B cell (primary cell): ENCODE data around the gene MYDGF. TPM values are rescaled to one million over a fixed set of nuclear protein-coding genes. Genes with fewer than 3 reads are reported as not detected.

Source experiments
- ATAC-seq: fragments of 200-7000 bp; cut with Tn5 transposase; one replicate; pipeline ENCODE4 v1.10.0; 2021; ENCODE audit warnings: low read depth, mild to moderate bottlenecking, moderate number of reproducible peaks, moderate library complexity
- CTCF ChIA-PET: fragments of 350-600 bp; sonication (Branson Sonifier 250); formaldehyde crosslinking; loops from one replicate; lab custom pipeline; 2021; ENCODE audit warnings: antibody characterized with exemption, inconsistent platforms; lab: Charles Lee
- POLR2A ChIA-PET: fragments of 350-600 bp; sonication (Branson Sonifier 250); formaldehyde crosslinking; loops from one replicate; lab custom pipeline; 2021; ENCODE audit warnings: antibody characterized with exemption; lab: Charles Lee
- DNase-seq: peaks from one replicate; pipeline ENCODE4 v3.0.0; 2013
- H2AFZ ChIP-seq: 2 replicates; pipeline ENCODE4 v1.6.1; 2012; ENCODE audit warnings: mild to moderate bottlenecking, low read depth, low read length; ENCODE audit not compliant: insufficient read depth, poor library complexity, severe bottlenecking
- H3K27ac ChIP-seq, 2 donors: 1 replicate in 1 of 2; 2 replicates in 1 of 2; pipeline ENCODE4 v1.5.1; 2012 to 2013; ENCODE audit warnings: low read length in 2 of 2, mild to moderate bottlenecking in 2 of 2, moderate library complexity in 1 of 2
- H3K27me3 ChIP-seq, 4 experiments: fragments of 200-600 bp in 1 of 4; sonication (generic) in 1 of 4; replicated peaks in 1 of 4; 1 replicate in 2 of 4; 2 replicates in 2 of 4; pipeline versions ENCODE4 v1.6.1 to v1.7.0; 2013 to 2016; ENCODE audit warnings: low read length in 3 of 4, mild to moderate bottlenecking in 2 of 4, mixed read lengths in 1 of 4, moderate library complexity in 1 of 4; ENCODE audit not compliant: insufficient read depth in 4 of 4, control insufficient read depth in 3 of 4; ENCODE audit errors: control extremely low read depth in 1 of 4
- H3K36me3 ChIP-seq, 2 experiments: replicated peaks in 1 of 2; 1 replicate in 1 of 2; 2 replicates in 1 of 2; pipeline versions ENCODE4 v1.6.1 to v1.7.1; 2013; ENCODE audit warnings: low read length in 1 of 2; ENCODE audit not compliant: insufficient read depth in 2 of 2, control insufficient read depth in 1 of 2; ENCODE audit errors: control extremely low read depth in 1 of 2, extremely low read depth in 1 of 2
- H3K4me1 ChIP-seq, 2 donors: fragments of 200-600 bp in 1 of 2; sonication (generic) in 1 of 2; 1 replicate in 1 of 2; 2 replicates in 1 of 2; pipeline versions ENCODE4 v1.5.1 to v1.6.1; 2013 to 2017; ENCODE audit warnings: low read length in 2 of 2; ENCODE audit not compliant: control insufficient read depth in 2 of 2, insufficient read depth in 2 of 2
- H3K4me2 ChIP-seq: replicated peaks from 2 replicates; pipeline ENCODE3; 2012; ENCODE audit warnings: mild to moderate bottlenecking, low read depth, low read length; ENCODE audit not compliant: poor library complexity, severe bottlenecking
- H3K4me3 ChIP-seq, 5 experiments: fragments of 200-600 bp in 1 of 5; sonication (generic) in 1 of 5; 1 replicate in 3 of 5; 2 replicates in 2 of 5; pipeline versions ENCODE4 v1.5.1 to v1.7.0; 2011 to 2016; ENCODE audit warnings: low read length in 4 of 5, mild to moderate bottlenecking in 4 of 5, low read depth in 2 of 5, control low read depth in 1 of 5, moderate library complexity in 1 of 5; ENCODE audit not compliant: insufficient read depth in 1 of 5; ENCODE audit errors: control extremely low read depth in 1 of 5, extremely low read depth in 1 of 5
- H3K79me2 ChIP-seq: fragments of 200-600 bp; sonication (generic); one replicate; pipeline ENCODE4 v1.6.0; 2016; ENCODE audit warnings: low read length; ENCODE audit not compliant: control insufficient read depth, insufficient read depth
- H3K9ac ChIP-seq: fragments of 200-600 bp; sonication (generic); 2 replicates; pipeline ENCODE4 v1.6.1; 2017; ENCODE audit warnings: mild to moderate bottlenecking, low read length, moderate library complexity
- H3K9me3 ChIP-seq, 3 donors: one replicate each; pipeline versions ENCODE4 v1.6.1 to v1.7.1; 2013; ENCODE audit warnings: low read length in 2 of 3; ENCODE audit not compliant: control insufficient read depth in 2 of 3, insufficient read depth in 1 of 3; ENCODE audit errors: control extremely low read depth in 1 of 3
- H4K20me1 ChIP-seq: 2 replicates; pipeline ENCODE4 v1.6.0; 2012; ENCODE audit warnings: mild to moderate bottlenecking, low read length; ENCODE audit not compliant: insufficient read depth, control insufficient read depth, poor library complexity, severe bottlenecking
- H3K27ac Mint-ChIP-seq: one replicate; pipeline ENCODE4 v1.8.0; 2021; ENCODE audit warnings: mixed read lengths
- H3K27me3 Mint-ChIP-seq: one replicate; pipeline ENCODE4 v1.8.0; 2021; ENCODE audit warnings: mixed read lengths
- H3K4me1 Mint-ChIP-seq: one replicate; pipeline ENCODE4 v1.8.0; 2021; ENCODE audit warnings: mixed read lengths
- H3K4me3 Mint-ChIP-seq: one replicate; pipeline ENCODE4 v1.8.0; 2021; ENCODE audit warnings: mixed read lengths
- H3K9me3 Mint-ChIP-seq: one replicate; pipeline ENCODE4 v1.8.0; 2022; ENCODE audit warnings: mixed read lengths; ENCODE audit not compliant: insufficient read depth
- EZH2 ChIP-seq: IDR thresholded peaks from 2 replicates; pipeline ENCODE4 v1.6.1; 2012; ENCODE audit warnings: borderline replicate concordance, low read depth, mild to moderate bottlenecking, moderate library complexity, low read length; ENCODE audit not compliant: insufficient read depth, poor library complexity, severe bottlenecking
- WGBS: methylation state at CpG from one replicate; pipeline ENCODE4 v1.1.5; 2013; ENCODE audit warnings: missing lambda C conversion rate; ENCODE audit not compliant: insufficient coverage; 5-methylcytosine and 5-hydroxymethylcytosine counted together
- intact Hi-C: fragments of 100-400 bp; cut with micrococcal nuclease; formaldehyde crosslinking; loops from one replicate; pipeline ENCODE4 v1.10.0; 2022
- polyA plus RNA-seq: library from polyadenylated mRNA; depleted of rRNA; stranded (reverse); fragments of >200 nt; gene quantifications from 2 replicates; pipeline ENCODE4 v1.2.3, GENCODE V29; 2012
- total RNA-seq, 2 donors: library from RNA; stranded (reverse); fragments of 120-200 nt in 1 of 2; gene quantifications; 1 replicate in 1 of 2; 2 replicates in 1 of 2; pipeline versions ENCODE4 v1.2.3 to v1.2.4, GENCODE V29; 2013 to 2022
- TF ChIP-seq, protein P1 (sequence below): fragments of 200-600 bp; IDR thresholded peaks from one replicate; pipeline ENCODE4 v1.8.0; 2022; ENCODE audit warnings: antibody characterized with exemption, mild to moderate bottlenecking

The MYDGF gene
- total and polyA plus RNA-seq, 2 donors (not counting 1 experiment from before 2014, with no cell fraction given), result 21.2 to 42.3 TPM

DNA sequence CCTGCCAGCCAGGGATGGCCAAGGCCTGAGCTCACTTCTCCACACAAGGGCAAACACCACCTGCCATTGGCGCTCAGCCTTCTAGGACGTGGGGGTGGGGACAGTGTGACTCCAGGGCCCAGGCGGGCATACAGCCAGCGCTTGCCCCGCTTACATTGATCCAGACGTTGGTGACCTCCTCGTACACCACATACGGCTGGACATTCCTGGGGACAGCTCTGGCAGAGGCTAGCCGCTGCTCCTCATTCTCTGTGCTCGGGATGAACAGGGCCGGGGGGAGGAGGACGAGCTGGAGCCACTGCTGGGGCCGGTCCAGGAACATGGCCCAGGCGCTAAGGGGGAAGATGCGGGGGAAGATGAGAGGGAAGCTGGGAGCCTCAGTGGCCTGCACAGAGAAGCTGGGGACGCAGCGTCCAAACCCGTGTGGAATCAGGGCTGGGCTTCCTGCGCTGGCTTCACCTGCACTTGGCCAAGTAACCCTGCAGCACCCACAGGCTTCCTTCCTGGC, 25.1 kb upstream of the MYDGF start:
- Histone ChIP-seq H3K4me1 (no peaks in the 10 kb centered on the region), H3K9me3 (no peaks in the 10 kb centered on the region), H3K36me3 (peaks cover 1 to 83% of the 10 kb centered on the region in 2 experiments), H3K27ac (no peak overlapping the region), H3K9ac (no peak overlapping the region), H3K4me2 (no peak overlapping the region), H2AFZ (no peak overlapping the region), H3K79me2 (peaks cover 2% of the 10 kb centered on the region), H3K4me3 (no peak overlapping the region), H3K27me3 (no peaks in the 10 kb centered on the region), H4K20me1 (no peaks in the 10 kb centered on the region)
- WGBS, result 97% methylated on average over 18 of the region's 19 CpGs
- no peaks in the 10 kb centered on the region for H3K4me1 Mint-ChIP-seq
- H3K9me3 Mint-ChIP-seq, result no peaks in the 10 kb centered on the region
- no peak for TF ChIP-seq EZH2
- TF ChIP-seq, protein P1, sequence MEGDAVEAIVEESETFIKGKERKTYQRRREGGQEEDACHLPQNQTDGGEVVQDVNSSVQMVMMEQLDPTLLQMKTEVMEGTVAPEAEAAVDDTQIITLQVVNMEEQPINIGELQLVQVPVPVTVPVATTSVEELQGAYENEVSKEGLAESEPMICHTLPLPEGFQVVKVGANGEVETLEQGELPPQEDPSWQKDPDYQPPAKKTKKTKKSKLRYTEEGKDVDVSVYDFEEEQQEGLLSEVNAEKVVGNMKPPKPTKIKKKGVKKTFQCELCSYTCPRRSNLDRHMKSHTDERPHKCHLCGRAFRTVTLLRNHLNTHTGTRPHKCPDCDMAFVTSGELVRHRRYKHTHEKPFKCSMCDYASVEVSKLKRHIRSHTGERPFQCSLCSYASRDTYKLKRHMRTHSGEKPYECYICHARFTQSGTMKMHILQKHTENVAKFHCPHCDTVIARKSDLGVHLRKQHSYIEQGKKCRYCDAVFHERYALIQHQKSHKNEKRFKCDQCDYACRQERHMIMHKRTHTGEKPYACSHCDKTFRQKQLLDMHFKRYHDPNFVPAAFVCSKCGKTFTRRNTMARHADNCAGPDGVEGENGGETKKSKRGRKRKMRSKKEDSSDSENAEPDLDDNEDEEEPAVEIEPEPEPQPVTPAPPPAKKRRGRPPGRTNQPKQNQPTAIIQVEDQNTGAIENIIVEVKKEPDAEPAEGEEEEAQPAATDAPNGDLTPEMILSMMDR, result no peak
- intact Hi-C loops, result no loop called here
- ChIA-PET CTCF (no interaction called here), POLR2A (no interaction called here)
- no peak overlapping the region for H3K27ac Mint-ChIP-seq
- H3K27me3 Mint-ChIP-seq, result no peaks in the 10 kb centered on the region
- no peak for ATAC-seq
- no peak overlapping the region for H3K4me3 Mint-ChIP-seq
- DNase-seq, result no peak

DNA sequence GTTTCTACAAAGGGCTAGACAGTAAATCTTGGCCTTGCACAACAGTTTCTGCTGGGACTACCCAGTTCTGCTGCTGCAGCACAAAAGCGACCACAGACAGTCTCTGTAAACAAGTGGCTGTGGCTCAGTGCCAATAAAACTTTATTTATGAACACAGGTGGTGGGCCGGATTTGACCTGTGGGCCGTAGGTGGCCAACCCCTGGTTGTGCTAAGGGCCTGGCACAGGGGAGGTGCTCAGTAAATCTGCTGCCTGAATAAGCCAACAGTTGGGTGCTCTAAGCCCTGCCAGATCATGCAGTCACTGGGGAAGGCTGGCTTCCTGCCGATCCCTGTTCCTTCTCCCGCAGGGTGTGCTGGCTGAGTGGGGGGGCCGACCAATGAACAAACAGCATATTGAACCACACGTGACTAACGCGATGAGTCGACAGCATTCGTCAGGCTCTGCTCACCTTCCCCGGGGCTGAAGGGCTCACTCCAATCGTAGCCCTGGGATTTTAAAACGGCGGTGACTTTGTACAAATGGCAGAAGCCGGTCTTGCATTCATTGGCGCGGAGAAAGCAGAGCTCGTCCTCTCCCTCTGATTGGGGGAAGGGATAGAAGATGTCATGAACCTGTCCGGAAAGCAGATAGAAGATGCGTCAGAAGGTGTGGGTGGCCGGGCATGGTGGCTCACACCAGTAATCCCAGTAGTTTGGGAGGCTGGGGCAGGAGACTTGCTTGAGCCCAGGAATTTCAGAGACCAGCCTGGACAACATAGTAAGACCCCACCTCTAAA, 24.3 kb upstream of the MYDGF start:
- no peak overlapping the region for H3K27ac Mint-ChIP-seq
- 96% methylated on average over 18 of the region's 22 CpGs for WGBS
- Histone ChIP-seq H2AFZ (no peak overlapping the region), H3K9ac (no peak overlapping the region), H3K36me3 (peaks cover 0 to 83% of the 10 kb centered on the region in 2 experiments), H3K4me1 (no peaks in the 10 kb centered on the region), H3K4me2 (no peak overlapping the region), H4K20me1 (no peaks in the 10 kb centered on the region), H3K79me2 (peaks cover 2% of the 10 kb centered on the region), H3K27ac (no peak overlapping the region), H3K9me3 (no peaks in the 10 kb centered on the region), H3K4me3 (no peak overlapping the region), H3K27me3 (no peaks in the 10 kb centered on the region)
- TF ChIP-seq, protein P1, result no peak
- no peak for TF ChIP-seq EZH2
- ATAC-seq, result no peak
- intact Hi-C loops, result no loop called here
- H3K9me3 Mint-ChIP-seq, result no peaks in the 10 kb centered on the region
- no peak overlapping the region for H3K4me3 Mint-ChIP-seq
- H3K27me3 Mint-ChIP-seq, result no peaks in the 10 kb centered on the region
- POLR2A ChIA-PET, result no interaction called here
- DNase-seq, result no peak
- CTCF ChIA-PET, result no interaction called here
- H3K4me1 Mint-ChIP-seq, result no peaks in the 10 kb centered on the region
